ENCODE data around the gene LPAR2.

LPAR2 gene

GRCh38 chr19:19626516-19627472 lies 1.2 kb downstream of the LPAR2 start:
- TF ChIP-seq YY1 (IDR thresholded peaks at IDR 0.05; ENCODE audit: insufficient read depth, insufficient read length) (no peak), SUZ12 (IDR thresholded peaks at IDR 0.05; ENCODE audit: extremely low read depth, insufficient read depth, insufficient read length) (no peak), ZNF274 (IDR thresholded peaks at IDR 0.05; ENCODE audit: low read depth, low read length) (no peak)
- Histone ChIP-seq H3K4me3 (ENCODE audit: insufficient read length, low read depth) (peak overlapping the region; percentile 73), H3K4me1 (ENCODE audit: insufficient read depth, insufficient read length) (peaks cover 14% of the 10 kb centered on the region), H3K9me3 (ENCODE audit: insufficient read depth, low read length) (no peaks in the 10 kb centered on the region), H3K27me3 (ENCODE audit: insufficient read depth, insufficient read length) (no peaks in the 10 kb centered on the region), H3K9ac (ENCODE audit: insufficient read length, low read depth) (peak overlapping the region; percentile 89), H3K36me3 (ENCODE audit: insufficient read depth, insufficient read length, low read length) (peaks cover 56% of the 10 kb centered on the region)
- no peak for DNase-seq (ENCODE audit: low read depth, low spot score)

- Histone ChIP-seq H3K36me3 (ENCODE audit: insufficient read depth, insufficient read length, low read length) (peaks cover 44% of the 10 kb centered on the region), H3K27me3 (ENCODE audit: insufficient read depth, insufficient read length) (no peaks in the 10 kb centered on the region), H3K9me3 (ENCODE audit: insufficient read depth, low read length) (no peaks in the 10 kb centered on the region), H3K4me1 (ENCODE audit: insufficient read depth, insufficient read length) (peaks cover 11% of the 10 kb centered on the region), H3K4me3 (ENCODE audit: insufficient read length, low read depth) (no peak overlapping the region), H3K9ac (ENCODE audit: insufficient read length, low read depth) (no peak overlapping the region)
- TF ChIP-seq SUZ12 (IDR thresholded peaks at IDR 0.05; ENCODE audit: extremely low read depth, insufficient read depth, insufficient read length) (no peak), ZNF274 (IDR thresholded peaks at IDR 0.05; ENCODE audit: low read depth, low read length) (no peak), YY1 (IDR thresholded peaks at IDR 0.05; ENCODE audit: insufficient read depth, insufficient read length) (no peak)
- no peak for DNase-seq (ENCODE audit: low read depth, low spot score)
Observed at GRCh38 chr19:19624032-19624570, 3.9 kb downstream of the LPAR2 start.

- no peak overlapping the region for H3K4me3 ChIP-seq (ENCODE audit: insufficient read length, low read depth)
- DNase-seq (ENCODE audit: low read depth, low spot score) = no peak
- no peaks in the 10 kb centered on the region for H3K9me3 ChIP-seq (ENCODE audit: insufficient read depth, low read length)
- H3K4me1 ChIP-seq (ENCODE audit: insufficient read depth, insufficient read length) = peaks cover 11% of the 10 kb centered on the region
- no peaks in the 10 kb centered on the region for H3K27me3 ChIP-seq (ENCODE audit: insufficient read depth, insufficient read length)
- H3K36me3 ChIP-seq (ENCODE audit: insufficient read depth, insufficient read length, low read length) = peaks cover 44% of the 10 kb centered on the region
- TF ChIP-seq SUZ12 (IDR thresholded peaks at IDR 0.05; ENCODE audit: extremely low read depth, insufficient read depth, insufficient read length) = no peak
- no peak for TF ChIP-seq YY1 (IDR thresholded peaks at IDR 0.05; ENCODE audit: insufficient read depth, insufficient read length)
- TF ChIP-seq ZNF274 (IDR thresholded peaks at IDR 0.05; ENCODE audit: low read depth, low read length) = no peak
- no peak overlapping the region for H3K9ac ChIP-seq (ENCODE audit: insufficient read length, low read depth)
Observed at GRCh38 chr19:19623383-19623782, 4.6 kb downstream of the LPAR2 start.

- no peak for DNase-seq (ENCODE audit: low read depth, low spot score)
- Histone ChIP-seq H3K36me3 (ENCODE audit: insufficient read depth, insufficient read length, low read length) (peaks cover 29% of the 10 kb centered on the region), H3K4me3 (ENCODE audit: insufficient read length, low read depth) (no peak overlapping the region), H3K27me3 (ENCODE audit: insufficient read depth, insufficient read length) (no peaks in the 10 kb centered on the region), H3K9ac (ENCODE audit: insufficient read length, low read depth) (no peak overlapping the region), H3K4me1 (ENCODE audit: insufficient read depth, insufficient read length) (peaks cover 3% of the 10 kb centered on the region), H3K9me3 (ENCODE audit: insufficient read depth, low read length) (no peaks in the 10 kb centered on the region)
- TF ChIP-seq ZNF274 (IDR thresholded peaks at IDR 0.05; ENCODE audit: low read depth, low read length) (no peak), YY1 (IDR thresholded peaks at IDR 0.05; ENCODE audit: insufficient read depth, insufficient read length) (no peak), SUZ12 (IDR thresholded peaks at IDR 0.05; ENCODE audit: extremely low read depth, insufficient read depth, insufficient read length) (no peak)
Observed at GRCh38 chr19:19619849-19620210, 8.2 kb downstream of the LPAR2 start.

- no peak overlapping the region for H3K9ac ChIP-seq (ENCODE audit: insufficient read length, low read depth)
- TF ChIP-seq SUZ12 (IDR thresholded peaks at IDR 0.05; ENCODE audit: extremely low read depth, insufficient read depth, insufficient read length) (no peak), YY1 (IDR thresholded peaks at IDR 0.05; ENCODE audit: insufficient read depth, insufficient read length) (no peak), ZNF274 (IDR thresholded peaks at IDR 0.05; ENCODE audit: low read depth, low read length) (no peak)
Observed at GRCh38 chr19:19619181-19619848, 8.7 kb downstream of the LPAR2 start.

GRCh38 chr19:19618219-19619051 lies 9.6 kb downstream of the LPAR2 start, which contains the start of gene PBX4:
Gene PBX4, minus strand, starts transcription at chr19:19618687. Its CDS starts 58 bp downstream, at chr19:19618629.
- H3K9me3 ChIP-seq (ENCODE audit: insufficient read depth, low read length) = no peaks in the 10 kb centered on the region
- H3K27me3 ChIP-seq (ENCODE audit: insufficient read depth, insufficient read length) = no peaks in the 10 kb centered on the region
- TF ChIP-seq ZNF274 (IDR thresholded peaks at IDR 0.05; ENCODE audit: low read depth, low read length) = no peak
- no peak for TF ChIP-seq SUZ12 (IDR thresholded peaks at IDR 0.05; ENCODE audit: extremely low read depth, insufficient read depth, insufficient read length)
- no peak for TF ChIP-seq YY1 (IDR thresholded peaks at IDR 0.05; ENCODE audit: insufficient read depth, insufficient read length)
- H3K36me3 ChIP-seq (ENCODE audit: insufficient read depth, insufficient read length, low read length) = peaks cover 16% of the 10 kb centered on the region
- peak; percentile 93 for DNase-seq (ENCODE audit: low read depth, low spot score)
- H3K4me3 ChIP-seq (ENCODE audit: insufficient read length, low read depth) = peak within 1 kb of the TSS; percentile 83
- peaks cover 3% of the 10 kb centered on the region for H3K4me1 ChIP-seq (ENCODE audit: insufficient read depth, insufficient read length)
- H3K9ac ChIP-seq (ENCODE audit: insufficient read length, low read depth) = peak within 1 kb of the TSS; percentile 85

More at GRCh38 chr19:19619181-19619848, 8.7 kb downstream of the LPAR2 start:
- Histone ChIP-seq H3K36me3 (ENCODE audit: insufficient read depth, insufficient read length, low read length) (peaks cover 25% of the 10 kb centered on the region), H3K4me3 (ENCODE audit: insufficient read length, low read depth) (no peak overlapping the region), H3K9me3 (ENCODE audit: insufficient read depth, low read length) (no peaks in the 10 kb centered on the region), H3K4me1 (ENCODE audit: insufficient read depth, insufficient read length) (peaks cover 3% of the 10 kb centered on the region), H3K27me3 (ENCODE audit: insufficient read depth, insufficient read length) (no peaks in the 10 kb centered on the region)
- no peak for DNase-seq (ENCODE audit: low read depth, low spot score)
